ENCODE results near the gene KRT73.

The KRT73 gene

GRCh38 chr12:52618216-52618615, at the start of gene KRT73:
KRT73 (minus strand) TSS chr12:52618559; CDS start chr12:52618524, 35 bp downstream.
- in situ Hi-C loops (cut with MboI; ENCODE audit: low sequenced_read_pairs), result no loop called here

- in situ Hi-C loops (cut with MboI; ENCODE audit: low sequenced_read_pairs), result no loop called here
Observed at GRCh38 chr12:52667931-52668330, 49.6 kb upstream of the KRT73 start.

GRCh38 chr12:52667509-52667908, 49.1 kb upstream of the KRT73 start:
- in situ Hi-C loops (cut with MboI; ENCODE audit: low sequenced_read_pairs), result no loop called here

- in situ Hi-C loops (cut with MboI; ENCODE audit: low sequenced_read_pairs), result no loop called here
Observed at GRCh38 chr12:52666471-52666870, 48.1 kb upstream of the KRT73 start.

GRCh38 chr12:52663420-52663819, 45.1 kb upstream of the KRT73 start:
- in situ Hi-C loops (cut with MboI; ENCODE audit: low sequenced_read_pairs), result no loop called here

- in situ Hi-C loops (cut with MboI; ENCODE audit: low sequenced_read_pairs), result no loop called here
Observed at GRCh38 chr12:52662918-52663229, 44.5 kb upstream of the KRT73 start.

GRCh38 chr12:52662093-52662917, 43.9 kb upstream of the KRT73 start:
- in situ Hi-C loops (cut with MboI; ENCODE audit: low sequenced_read_pairs), result no loop called here

GRCh38 chr12:52661668-52662067, 43.3 kb upstream of the KRT73 start:
- in situ Hi-C loops (cut with MboI; ENCODE audit: low sequenced_read_pairs), result no loop called here

GRCh38 chr12:52660934-52661499, 42.7 kb upstream of the KRT73 start:
- in situ Hi-C loops (cut with MboI; ENCODE audit: low sequenced_read_pairs), result no loop called here

GRCh38 chr12:52659951-52660350, 41.6 kb upstream of the KRT73 start:
- in situ Hi-C loops (cut with MboI; ENCODE audit: low sequenced_read_pairs), result no loop called here

GRCh38 chr12:52659395-52659794, 41.0 kb upstream of the KRT73 start:
- in situ Hi-C loops (cut with MboI; ENCODE audit: low sequenced_read_pairs), result no loop called here

GRCh38 chr12:52658196-52658595, 39.8 kb upstream of the KRT73 start:
- in situ Hi-C loops (cut with MboI; ENCODE audit: low sequenced_read_pairs), result no loop called here

- in situ Hi-C loops (cut with MboI; ENCODE audit: low sequenced_read_pairs), result no loop called here
Observed at GRCh38 chr12:52657250-52657902, 39.0 kb upstream of the KRT73 start.

- in situ Hi-C loops (cut with MboI; ENCODE audit: low sequenced_read_pairs), result no loop called here
Observed at GRCh38 chr12:52656616-52657015, 38.3 kb upstream of the KRT73 start.

- in situ Hi-C loops (cut with MboI; ENCODE audit: low sequenced_read_pairs), result no loop called here
Observed at GRCh38 chr12:52655720-52656124, 37.4 kb upstream of the KRT73 start.

GRCh38 chr12:52655251-52655650, 36.9 kb upstream of the KRT73 start:
- in situ Hi-C loops (cut with MboI; ENCODE audit: low sequenced_read_pairs), result no loop called here

GRCh38 chr12:52651726-52652261, 33.4 kb upstream of the KRT73 start, which contains the start of gene KRT2:
KRT2 (minus strand) TSS chr12:52652211; CDS start chr12:52652142, 69 bp downstream.
- in situ Hi-C loops (cut with MboI; ENCODE audit: low sequenced_read_pairs), result no loop called here

- in situ Hi-C loops (cut with MboI; ENCODE audit: low sequenced_read_pairs), result no loop called here
Observed at GRCh38 chr12:52650520-52651081, 32.2 kb upstream of the KRT73 start.

- in situ Hi-C loops (cut with MboI; ENCODE audit: low sequenced_read_pairs), result no loop called here
Observed at GRCh38 chr12:52649066-52649465, 30.7 kb upstream of the KRT73 start.

- in situ Hi-C loops (cut with MboI; ENCODE audit: low sequenced_read_pairs), result no loop called here
Observed at GRCh38 chr12:52648012-52648550, 29.7 kb upstream of the KRT73 start.

- in situ Hi-C loops (cut with MboI; ENCODE audit: low sequenced_read_pairs), result no loop called here
Observed at GRCh38 chr12:52647601-52648000, 29.2 kb upstream of the KRT73 start.
